DND-41 (cell line): ENCODE measurements around the gene HS3ST6.

Experiments used
- EZH2 ChIP-seq: IDR thresholded peaks from 3 replicates; pipeline ENCODE4 v1.6.1; 2012; ENCODE audit warnings: borderline replicate concordance, low read depth, mild to moderate bottlenecking, moderate library complexity, low read length, inconsistent platforms; ENCODE audit not compliant: severe bottlenecking
- TF ChIP-seq, protein P1 (sequence below): IDR thresholded peaks from 2 replicates; pipeline ENCODE4 v1.5.1; 2012; ENCODE audit warnings: borderline replicate concordance, low read length, moderate library complexity, mild to moderate bottlenecking; ENCODE audit not compliant: poor library complexity, severe bottlenecking; ENCODE audit errors: extremely low read depth

DNA sequence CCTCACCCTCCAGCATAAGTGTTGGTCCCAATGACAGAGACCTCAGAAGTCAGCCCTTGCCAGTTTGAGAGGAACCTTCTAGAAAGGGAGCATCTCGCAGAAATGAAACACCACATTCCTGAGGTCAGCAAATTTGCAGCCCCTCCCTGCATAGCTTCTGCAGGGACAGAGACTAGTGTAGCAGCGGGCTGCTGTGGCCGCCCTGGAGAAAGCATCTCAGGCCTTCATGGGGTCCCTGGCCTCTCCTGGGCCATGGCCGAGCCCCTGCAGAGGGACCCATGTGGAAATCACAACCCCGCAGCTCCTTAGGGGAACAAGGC, 11.4 kb downstream of the HS3ST6 start:
- TF ChIP-seq, protein P1, sequence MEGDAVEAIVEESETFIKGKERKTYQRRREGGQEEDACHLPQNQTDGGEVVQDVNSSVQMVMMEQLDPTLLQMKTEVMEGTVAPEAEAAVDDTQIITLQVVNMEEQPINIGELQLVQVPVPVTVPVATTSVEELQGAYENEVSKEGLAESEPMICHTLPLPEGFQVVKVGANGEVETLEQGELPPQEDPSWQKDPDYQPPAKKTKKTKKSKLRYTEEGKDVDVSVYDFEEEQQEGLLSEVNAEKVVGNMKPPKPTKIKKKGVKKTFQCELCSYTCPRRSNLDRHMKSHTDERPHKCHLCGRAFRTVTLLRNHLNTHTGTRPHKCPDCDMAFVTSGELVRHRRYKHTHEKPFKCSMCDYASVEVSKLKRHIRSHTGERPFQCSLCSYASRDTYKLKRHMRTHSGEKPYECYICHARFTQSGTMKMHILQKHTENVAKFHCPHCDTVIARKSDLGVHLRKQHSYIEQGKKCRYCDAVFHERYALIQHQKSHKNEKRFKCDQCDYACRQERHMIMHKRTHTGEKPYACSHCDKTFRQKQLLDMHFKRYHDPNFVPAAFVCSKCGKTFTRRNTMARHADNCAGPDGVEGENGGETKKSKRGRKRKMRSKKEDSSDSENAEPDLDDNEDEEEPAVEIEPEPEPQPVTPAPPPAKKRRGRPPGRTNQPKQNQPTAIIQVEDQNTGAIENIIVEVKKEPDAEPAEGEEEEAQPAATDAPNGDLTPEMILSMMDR, result no peak
- TF ChIP-seq EZH2, result no peak
